HG03280 (cell line): Measurements from ENCODE around the gene RAMP3.
"Not testable (repeated sequence)": the region's sequence is repeated elsewhere in the genome, so short reads cannot be mapped to it uniquely, and the experiment has no call there.

Experiments used
- ATAC-seq: cut with Tn5 transposase; IDR thresholded peaks from one replicate; pipeline ENCODE4 v1.9.1; 2021; ENCODE audit warnings: mild to moderate bottlenecking, moderate library complexity; ENCODE audit not compliant: unreplicated experiment

The RAMP3 gene

DNA sequence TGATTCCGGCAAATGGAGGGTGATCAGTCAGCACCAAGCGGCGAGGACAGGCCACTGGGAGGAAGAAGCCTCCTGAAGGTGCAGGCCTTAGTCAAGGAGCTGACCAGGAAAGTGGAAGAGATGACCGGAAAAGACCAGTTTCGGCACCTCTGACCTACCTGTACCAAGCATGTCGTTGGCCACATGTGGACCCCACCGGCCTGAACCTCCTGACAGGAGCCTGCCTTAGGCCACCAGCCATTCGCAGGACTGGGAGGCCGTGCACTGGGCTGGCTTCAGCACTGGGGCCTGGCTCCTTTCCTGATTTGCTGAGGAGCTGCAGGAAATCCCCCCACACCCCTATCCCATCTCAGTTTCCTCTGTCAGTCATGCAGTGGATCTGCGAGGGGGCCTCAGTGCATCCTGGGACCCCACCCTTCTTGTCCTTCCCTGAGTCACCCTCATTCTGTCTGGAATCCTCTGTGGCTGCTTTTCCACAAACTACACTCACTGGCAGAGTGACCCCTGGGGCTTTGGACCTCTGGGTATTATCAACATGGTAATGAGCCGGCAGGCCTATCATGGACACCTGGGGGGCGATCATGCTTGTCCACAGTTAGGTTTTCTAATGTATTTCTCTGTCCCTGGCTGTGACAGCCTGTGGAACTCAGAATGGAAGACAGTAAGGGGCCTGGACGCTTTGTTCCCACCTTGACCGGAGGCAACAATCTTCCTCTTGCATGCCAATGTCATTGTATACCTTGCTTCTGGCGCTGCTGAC lies 33.0 kb downstream of the RAMP3 start:
- no peak for ATAC-seq

DNA sequence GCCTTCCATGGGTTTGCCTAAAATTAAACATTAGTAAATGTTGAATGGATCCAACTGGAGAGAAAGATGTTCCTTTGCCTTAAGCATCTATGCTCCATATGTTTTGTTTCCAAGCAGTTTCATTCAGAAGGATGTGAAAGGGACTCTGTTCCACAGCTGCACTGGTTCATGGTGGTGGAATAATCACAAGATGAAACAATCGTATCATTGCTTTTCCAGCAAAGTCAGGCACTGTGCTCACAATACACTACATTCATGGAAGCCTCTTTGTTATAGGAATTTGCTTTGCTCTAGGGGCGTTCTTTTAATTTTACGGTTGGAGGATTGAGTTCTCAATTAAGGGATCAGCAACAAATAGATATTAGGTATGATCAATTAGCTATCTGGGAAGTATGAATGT lies 33.8 kb downstream of the RAMP3 start:
- no peak for ATAC-seq

DNA sequence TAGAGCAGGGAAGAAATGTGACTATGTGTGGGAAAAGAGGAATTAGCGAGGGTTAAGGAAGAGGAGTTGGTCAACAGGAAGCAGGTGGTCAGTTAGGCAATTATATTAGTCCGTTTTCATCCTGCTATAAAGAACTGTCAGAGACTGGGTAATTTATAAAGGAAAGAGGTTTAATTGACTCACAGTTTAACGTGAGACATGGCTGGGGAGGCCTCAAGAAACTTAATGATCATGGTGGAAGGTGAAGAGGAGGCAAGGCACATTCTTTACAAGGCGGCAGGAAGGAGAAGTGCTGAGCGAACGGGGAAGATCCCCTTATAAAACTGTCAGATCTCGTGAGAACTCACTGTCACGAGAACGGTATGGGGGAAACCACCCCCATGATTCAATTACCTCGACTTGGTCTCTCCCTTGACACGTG lies 35.0 kb downstream of the RAMP3 start:
- no peak for ATAC-seq

DNA sequence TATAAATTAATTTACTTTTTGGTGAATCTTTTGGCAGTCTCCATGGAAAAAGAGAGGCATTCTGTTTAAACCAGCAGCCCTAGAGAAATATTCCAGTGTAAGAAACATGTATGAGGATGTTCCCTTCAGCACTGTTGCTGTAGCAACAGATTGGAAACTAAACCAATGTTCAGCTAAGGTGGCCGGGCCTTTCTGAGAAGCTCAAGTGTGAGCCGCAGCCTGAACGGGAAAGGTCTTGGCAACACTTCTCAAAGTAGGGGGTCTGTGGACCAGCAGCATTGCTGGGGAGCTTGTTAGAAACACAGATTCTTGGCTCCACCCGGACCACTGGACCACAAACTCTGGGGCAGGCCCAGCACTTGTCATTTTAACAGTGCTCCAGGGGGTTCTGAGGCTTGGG lies 36.2 kb downstream of the RAMP3 start:
- no peak for ATAC-seq

DNA sequence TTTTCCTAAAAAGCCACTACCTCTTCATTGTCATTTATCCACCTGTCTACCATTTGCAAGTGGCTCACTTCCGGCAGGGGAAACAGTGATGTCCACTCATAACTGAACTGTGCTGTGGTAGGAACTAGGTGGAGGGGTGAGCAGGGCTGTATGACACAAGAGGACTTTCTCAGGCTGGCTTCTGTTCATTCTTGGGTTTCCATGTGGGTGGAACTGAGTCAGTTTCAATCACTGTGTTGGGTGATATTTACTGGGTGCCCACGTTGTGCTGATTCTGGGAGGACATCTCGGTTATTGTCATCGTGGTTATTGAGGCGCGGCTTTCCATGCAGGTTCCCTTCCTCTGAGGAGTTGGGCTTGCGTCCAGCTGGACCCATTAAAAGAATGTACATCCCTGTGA lies 38.8 kb downstream of the RAMP3 start:
- peak; percentile 87 for ATAC-seq

DNA sequence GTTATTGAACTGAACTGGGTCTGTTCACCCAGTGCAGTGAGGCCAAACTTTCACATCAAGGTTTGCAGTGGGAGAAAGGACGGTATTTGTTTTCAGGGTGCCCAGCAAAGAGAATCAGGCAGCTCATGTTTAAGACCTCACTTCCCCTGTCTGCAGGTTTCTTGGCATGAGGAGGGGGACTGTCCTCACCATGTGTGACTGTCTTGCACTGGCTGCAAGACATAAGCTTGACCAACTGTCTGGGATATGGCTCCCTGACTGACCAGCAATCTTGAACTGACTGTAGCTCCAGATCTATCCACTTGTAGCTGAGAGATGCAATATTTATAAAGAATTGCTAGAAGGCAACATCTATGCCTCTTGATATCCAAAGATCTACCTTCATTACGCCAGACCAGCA lies 39.9 kb downstream of the RAMP3 start:
- ATAC-seq = no peak

DNA sequence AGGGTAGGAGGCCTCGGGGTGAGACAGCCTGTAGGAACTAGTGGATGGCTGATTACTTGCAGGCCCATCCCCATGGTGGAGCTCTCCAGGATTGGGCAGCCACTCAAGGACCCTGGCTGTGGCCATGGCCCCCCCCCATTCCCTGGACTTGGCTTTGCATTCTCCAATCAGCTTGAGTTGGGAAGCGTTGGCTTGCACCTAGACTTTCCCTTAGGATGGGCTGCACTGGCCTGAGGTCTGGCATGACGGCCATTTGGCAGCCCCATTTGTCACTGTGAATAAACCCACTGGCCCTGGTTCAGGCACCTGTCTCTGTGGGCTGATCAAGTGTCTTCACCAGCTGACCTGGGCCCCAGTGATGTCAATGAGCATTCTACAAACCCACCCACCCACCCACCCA lies 41.4 kb downstream of the RAMP3 start:
- ATAC-seq = no peak

DNA sequence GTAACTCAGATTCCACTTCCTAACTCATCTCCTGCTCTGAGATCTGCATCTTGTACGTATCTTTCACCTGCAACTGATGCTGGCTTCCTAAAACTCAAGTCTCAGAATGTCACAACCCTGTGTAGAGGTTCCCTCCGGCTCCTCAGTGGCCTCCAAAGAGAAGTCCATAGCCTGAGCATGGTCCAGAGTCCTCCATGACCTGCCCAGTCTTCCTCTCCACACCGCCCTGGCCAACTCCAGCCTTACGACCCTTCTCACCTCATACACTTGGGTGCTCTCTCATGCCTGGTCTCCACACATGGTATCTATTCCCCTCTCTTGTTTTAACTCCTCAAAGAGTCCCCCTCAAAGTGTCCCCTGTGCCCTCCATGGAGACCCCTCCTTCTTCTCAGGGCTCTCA lies 41.9 kb downstream of the RAMP3 start:
- no peak for ATAC-seq

DNA sequence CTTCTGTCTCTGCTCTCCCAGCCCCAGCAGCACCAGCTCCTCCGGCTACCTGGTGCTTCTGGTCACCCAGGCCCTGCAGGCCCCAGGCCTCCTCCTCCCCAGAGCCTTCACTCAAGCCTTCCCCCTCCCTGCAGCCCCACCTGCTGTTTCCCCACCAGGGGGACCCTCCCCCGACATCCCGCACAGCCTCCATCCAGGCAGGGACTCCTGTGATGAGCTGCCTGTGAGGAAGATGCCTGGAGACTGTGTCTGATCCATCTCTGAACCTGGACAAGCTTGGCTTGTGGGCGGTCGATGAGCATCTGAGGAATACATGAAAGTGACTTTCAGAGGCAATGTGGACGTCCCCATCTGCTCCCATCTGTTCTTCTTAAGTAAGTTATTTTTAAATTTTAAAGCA lies 45.0 kb downstream of the RAMP3 start:
- ATAC-seq = no peak

DNA sequence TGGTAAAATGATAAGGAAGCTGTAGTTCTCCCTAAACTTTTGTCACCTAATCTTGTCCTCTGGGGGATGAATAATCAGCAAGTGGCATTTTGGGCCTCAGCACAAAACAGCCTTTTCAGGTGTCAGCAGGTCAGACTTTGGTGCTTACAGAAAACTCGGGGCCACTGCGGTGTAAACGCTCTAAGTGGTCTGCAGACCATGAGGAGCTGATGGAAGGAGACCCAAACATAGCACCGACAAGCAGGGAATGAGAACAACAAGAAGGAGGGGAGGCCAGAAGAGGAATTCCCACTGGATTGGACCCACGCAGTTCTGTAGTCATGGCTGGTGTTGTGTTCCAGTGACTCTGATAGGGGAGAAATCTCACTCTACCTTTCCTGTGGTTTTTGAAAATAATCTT lies 45.4 kb downstream of the RAMP3 start:
- ATAC-seq = no peak

DNA sequence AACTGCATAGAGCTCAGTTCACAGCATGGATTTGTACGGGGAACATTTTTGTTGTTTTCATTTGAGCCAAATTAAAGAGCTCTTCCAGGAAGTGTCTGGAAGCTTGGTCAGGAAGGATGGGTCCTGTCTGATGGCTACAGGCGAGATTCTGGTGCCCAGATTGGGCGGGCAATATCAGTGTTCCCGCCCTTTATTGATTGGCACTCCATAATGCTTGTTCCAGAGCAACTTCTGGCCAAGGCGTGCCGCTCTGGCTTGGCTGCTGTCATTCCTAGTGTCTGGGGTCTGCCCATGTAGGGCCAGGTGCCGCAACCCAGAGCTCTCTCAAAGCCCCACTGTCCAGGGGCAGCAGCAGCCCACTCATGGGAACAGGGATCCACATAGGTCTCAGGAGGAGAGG lies 45.9 kb downstream of the RAMP3 start:
- ATAC-seq = no peak

DNA sequence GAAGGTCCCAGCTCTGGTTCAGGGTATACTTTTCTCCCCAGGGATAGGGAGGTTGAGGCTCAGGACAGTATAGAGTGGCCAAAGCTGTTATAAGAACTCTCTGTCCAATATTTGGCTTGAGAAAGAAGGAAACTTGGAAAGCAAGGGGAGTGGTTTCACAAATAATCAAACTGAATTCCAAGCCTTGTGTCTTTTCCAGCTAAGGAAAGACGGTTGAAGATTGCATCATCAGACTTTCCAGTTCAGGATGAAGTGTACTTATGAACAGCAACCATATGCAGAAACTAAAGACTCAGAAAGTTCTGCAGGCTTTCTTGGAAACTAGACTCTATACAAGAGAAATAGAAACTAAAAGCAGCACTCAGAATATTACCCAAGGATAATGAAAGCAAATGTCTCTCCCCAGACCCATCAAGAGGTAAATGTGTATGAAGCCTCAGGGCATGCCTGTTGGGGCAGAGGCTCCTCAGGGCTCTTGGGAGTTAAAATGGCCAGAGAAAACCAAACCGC lies 46.4 kb downstream of the RAMP3 start:
- ATAC-seq = peak; percentile 91

DNA sequence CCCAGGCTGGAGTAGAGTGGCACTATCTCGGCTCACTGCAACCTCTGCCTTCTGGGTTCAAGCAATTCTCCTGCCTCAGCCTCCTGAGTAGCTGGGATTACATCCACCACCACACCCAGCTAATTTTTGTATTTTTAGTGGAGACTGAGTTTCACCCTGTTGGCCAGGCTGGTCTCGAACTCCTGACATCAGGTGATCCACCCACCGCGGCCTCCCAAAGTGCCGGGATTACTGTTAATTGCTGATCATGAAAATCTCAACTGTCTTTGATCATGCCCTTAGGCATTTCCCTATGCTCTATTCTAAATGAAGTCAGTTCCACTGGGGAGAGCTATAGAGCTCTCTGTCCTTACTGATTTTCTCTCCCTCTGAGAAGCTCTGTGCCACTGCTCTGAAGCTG lies 48.7 kb downstream of the RAMP3 start:
- ATAC-seq = not testable (repeated sequence)

DNA sequence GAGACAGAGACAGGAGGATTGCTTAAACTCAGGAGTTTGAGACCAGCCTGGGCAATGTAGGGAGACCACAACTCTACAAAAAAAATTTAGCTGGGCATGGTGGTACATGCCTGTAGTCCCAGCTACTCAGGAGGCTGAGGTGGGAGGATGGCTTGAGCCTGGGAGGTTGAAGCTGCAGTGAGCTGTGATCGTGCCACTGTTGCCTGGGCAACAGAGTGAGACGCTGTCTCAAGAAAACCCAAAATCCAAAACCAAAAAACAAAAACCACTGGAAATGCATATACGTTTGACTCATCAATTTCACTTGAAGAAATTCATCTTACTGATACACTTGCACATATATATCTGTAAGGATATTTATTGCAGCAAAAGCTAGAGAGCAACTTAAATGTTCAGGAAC lies 52.3 kb downstream of the RAMP3 start:
- not testable (repeated sequence) for ATAC-seq

DNA sequence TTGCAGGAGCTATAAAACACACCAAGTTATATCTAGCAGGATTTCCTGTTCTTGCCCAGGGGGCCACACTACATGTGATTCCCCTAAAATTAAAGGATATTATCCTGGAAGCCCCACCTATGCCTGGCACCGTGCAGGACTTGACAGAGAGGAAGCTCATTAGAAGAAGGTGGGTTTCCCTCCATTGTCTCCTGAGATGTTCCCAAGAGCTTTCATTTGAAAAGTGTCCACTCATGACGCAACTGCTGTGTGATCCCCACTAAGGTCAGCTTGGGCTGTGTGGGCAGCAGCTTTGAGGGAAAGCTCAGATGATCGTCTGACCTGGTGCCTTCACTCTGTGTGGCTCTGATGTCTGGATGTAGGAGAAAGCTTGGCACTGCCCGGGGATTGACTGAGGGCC lies 53.5 kb downstream of the RAMP3 start:
- ATAC-seq = no peak

DNA sequence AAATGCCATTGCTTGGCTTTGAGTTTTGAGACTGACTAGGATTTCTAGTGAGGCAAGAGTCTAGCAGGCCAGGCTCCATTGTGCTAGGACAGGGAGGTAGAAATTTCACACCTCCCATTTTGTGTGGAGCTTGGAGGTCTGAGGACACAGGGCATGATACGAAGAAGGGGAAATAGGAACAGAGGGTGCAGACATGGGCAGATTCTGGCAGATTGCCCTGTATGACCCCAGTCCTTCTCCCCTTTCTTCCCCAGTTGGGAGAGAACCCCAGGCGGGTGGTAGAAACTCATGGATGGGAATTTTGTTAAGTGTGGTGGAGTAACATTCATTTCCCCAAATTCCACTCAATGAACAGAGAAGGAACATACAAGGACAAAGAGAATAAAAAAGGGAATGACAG lies 54.4 kb downstream of the RAMP3 start:
- no peak for ATAC-seq

DNA sequence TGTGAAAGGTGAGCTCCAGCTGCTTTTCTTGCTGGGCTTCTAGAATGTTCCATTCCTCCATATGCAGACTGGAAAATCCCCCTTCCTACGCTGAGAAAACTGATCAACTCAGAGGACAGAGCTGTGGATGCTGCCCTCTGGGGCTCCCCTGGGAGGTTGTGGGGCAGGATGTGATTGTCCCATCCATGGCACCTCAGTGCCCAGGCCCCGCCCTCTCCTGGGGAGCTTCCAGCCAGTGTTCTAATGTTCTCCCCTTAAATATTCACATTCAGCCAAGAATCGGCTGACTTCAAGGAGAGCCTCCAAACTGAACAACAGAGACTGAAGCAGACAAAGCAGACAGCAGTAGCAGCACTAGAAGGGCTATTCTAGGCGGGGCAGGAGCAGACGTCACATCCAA lies 55.0 kb downstream of the RAMP3 start:
- ATAC-seq = no peak

DNA sequence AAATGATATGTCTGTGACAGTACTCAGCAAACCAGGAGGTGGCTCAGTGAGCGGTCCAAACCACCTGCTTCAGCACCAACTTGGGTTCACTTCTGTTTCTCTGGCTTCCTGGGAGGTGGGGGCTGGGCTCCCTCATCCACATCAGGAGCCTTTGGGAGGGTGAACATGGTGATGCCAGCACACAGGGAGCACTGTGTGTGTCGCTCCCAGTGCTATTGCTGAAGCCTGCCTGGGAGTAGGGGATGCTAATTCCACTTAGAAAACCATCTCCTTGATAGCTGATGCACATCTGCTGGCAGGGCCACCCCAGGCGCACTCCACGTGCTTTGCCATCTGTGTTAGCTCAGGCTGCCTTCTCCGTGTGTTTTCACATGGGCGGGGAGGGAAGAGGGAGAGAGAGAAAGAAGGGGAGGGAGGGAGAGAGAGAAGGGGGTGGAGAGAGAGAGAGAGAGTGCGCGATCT lies 58.0 kb downstream of the RAMP3 start:
- ATAC-seq = no peak

DNA sequence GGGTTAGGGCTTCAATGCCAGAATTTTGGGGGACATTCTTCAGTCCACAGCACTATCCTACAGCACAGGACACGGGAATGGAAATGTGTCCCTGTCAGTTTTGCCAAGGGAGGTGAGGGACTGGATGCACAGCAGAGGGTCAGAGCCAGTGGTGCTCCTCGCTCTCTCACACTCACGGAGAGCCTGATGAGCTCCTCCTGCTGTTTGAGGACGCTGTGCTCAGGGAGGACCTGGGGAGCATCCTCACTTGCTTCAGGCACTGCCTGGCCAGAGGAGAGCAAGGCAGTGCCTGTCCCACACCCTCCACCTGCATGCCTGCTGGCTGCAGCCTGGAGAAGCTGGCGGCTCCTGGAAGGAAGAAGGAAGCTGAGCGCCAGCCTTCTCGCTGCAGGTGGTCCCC lies 58.6 kb downstream of the RAMP3 start:
- ATAC-seq = no peak

DNA sequence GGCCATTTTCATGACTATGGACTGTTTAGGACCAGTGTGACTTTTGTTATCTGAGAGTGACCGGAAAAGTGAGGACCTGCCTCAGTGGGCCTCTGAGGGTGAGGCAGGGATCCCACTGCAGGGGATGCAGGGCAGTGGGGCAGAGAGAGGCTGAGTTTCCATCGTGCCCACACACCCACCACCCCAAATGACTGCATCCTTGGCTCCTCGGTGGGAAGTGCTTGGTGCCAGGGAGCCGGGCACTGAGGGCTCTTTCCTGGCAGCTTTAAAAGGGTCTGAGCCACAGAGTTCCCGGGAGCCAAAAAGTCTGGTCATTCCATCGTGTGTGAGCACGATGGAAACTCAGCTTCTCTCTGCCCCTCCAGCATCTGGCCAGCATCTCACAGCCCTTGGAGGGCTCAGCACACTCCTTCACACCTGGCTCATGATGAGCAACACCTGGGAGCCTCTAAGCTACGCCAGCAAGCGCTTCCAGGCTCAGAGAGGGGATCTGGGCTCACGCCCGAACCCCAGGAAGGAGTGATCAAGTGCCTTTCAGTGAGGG lies 59.1 kb downstream of the RAMP3 start:
- ATAC-seq = no peak

DNA sequence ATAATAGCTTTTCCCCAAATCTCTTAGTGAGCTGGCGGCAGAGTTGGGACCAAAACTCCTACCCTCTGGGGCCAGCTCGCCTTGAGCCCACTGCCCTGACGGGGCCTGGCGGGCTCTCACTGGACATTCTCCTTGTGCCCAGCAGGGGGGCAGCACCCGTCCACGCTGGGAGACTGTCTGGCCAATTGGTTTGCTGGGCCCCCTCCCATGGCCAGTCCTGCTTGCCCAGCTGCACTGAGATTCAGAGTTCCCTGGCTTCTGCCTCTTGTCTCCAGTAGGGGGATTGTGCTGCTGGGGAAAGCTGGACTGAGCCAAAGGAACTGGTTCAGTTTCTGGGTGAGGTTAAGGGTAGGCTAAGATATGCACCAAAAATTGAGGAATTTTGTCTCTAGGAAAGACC lies 59.8 kb downstream of the RAMP3 start:
- no peak for ATAC-seq

DNA sequence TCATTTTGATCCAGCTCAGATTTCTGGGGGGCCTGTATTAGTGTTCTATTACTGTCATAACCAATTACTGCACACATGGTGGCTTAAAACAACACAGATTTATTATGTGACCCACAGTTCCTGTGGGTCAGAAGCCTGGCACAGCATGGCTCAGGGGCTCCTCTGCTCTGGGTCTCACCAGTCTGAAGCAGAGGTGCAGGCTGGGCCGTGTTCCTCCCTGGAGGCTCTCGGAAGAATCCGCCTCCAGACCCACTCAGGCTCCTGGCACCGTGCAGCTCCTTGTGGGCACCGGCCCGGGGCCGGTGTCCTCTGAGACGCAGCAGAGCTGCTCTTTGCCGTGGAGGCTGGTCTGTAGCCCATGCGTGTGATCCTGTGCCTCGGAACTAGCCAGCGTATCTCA lies 61.5 kb downstream of the RAMP3 start:
- ATAC-seq = no peak
